Left renal pelvis (tissue), 4 donors: ENCODE measurements around the gene TMTC1. TPM values are rescaled to one million over a fixed set of nuclear protein-coding genes. Genes with fewer than 3 reads are reported as not detected.

ENCODE experiments used
- DNase-seq, 4 donors: peaks; one replicate each; pipeline ENCODE4 v3.0.0-alpha.2; 2013; ENCODE audit warnings: low read depth in 4 of 4, low spot score in 3 of 4
- polyA plus RNA-seq, 4 donors: library from polyadenylated mRNA; unstranded; fragments of 120-200 nt; gene quantifications; one replicate each; pipeline ENCODE4 v1.2.1, GENCODE V29; 2013; ENCODE audit not compliant: insufficient read length in 4 of 4

The TMTC1 gene
- polyA plus RNA-seq, 4 donors = 23.9 to 91.3 (median 32.5) TPM

DNA sequence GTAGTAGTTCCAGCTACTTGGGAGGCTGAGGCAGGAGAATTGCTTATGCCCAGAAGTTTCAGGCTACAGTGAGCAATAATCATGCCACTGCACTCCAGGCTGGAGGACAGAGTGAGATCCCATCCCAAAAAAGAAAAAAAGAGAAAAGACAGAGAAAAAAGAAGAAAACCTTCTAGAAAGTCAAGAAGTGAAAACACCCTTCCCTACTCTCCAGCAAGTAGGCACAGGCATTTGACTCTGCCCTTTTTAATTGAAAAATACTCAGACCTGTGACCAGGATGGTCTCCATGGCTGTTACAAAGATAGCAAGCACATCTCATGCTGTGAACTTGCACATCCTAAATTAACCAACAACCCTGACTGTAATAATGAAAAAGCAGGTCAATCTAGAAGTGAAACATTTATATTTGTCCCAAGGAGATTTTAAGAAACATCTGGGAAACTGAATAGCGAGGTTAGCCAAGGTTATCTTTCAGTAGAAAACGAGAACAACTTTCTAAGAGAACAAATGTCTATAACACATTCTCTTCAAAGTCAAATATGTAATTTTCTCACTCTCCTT lies 2.0 kb downstream of the TMTC1 start:
- no peak for DNase-seq

DNA sequence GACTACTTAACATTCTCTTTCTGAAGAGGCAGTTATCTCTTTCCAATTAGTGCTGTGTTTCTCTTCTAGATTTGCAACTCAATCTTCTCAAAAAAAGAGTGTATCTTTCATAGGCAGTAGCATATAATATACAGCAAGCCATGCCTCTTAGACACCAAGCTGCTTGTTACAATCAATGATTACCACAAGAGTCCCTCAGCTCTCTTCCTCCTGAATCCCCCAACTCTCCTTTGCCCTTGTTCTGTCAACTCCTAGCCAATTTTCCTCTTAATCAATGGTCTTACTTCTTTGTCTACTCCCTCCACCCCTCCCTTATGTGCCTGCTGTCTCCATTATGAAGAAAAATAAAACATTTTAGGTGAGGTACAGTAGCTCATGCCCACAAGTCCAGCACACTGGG lies 2.6 kb downstream of the TMTC1 start:
- DNase-seq = no peak

DNA sequence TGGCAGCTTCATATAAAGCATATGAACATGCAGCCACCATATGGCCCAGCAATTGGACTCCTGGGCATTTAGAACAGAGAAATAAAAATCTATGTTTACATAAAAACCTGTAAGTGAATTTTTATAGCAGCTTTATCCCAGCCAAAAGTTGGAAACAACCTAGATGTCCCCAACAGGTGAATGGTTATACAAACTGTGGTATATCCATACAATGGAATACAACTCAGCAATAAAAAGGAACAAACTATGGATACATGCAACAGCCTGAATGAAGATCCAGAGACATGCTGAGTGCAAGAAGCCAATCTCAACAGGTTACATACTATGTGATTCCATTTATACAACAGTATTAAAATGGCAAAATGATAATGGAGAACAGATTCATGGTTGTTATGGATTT lies 3.7 kb downstream of the TMTC1 start:
- no peak for DNase-seq

GRCh38 chr12:29778531-29778930 lies 5.2 kb downstream of the TMTC1 start:
- DNase-seq = no peak

- no peak for DNase-seq
These were observed 10.7 kb downstream of the TMTC1 start for GRCh38 chr12:29773076-29773475.

- no peak for DNase-seq
These were observed 12.0 kb downstream of the TMTC1 start for GRCh38 chr12:29771786-29772185.

- no peak for DNase-seq
These were observed 12.6 kb downstream of the TMTC1 start for GRCh38 chr12:29771165-29771564.

GRCh38 chr12:29769162-29769858 lies 14.4 kb downstream of the TMTC1 start:
- DNase-seq = no peak

DNA sequence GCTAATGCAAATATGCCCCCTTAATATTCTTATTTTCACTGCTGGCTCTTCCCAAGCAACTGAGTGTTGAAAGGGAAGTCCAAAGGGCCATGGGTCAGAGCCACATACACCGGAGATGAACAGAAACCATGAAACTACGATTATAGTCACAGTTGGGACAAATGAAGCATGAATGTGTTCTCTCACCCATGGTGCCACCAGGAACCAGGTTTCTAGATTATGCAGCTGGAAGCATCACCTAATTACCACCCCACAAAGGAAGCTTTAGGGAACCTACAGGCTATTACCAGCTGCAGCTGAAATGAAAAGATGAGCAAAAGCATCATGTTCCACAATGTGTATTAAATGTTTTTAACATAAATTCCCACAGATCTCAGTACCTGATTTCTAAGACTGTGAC lies 15.4 kb downstream of the TMTC1 start:
- no peak for DNase-seq

DNA sequence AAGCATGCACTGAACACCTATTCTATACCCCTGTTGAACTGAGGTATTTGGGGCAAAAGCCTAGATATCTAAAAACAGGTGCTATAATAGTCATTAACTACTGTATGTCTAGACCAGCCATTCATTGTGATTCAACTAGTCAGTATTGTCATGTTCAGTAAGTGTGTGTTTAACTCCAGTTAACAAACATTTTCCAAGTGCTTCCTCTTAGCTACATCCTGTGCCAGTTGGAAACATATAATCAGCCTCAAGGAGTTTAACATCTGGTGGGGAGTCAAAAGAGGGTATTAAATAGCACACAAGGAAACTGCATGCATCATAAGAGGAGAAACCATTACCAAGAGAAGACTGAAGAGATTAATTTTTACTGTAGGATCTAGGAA lies 20.4 kb downstream of the TMTC1 start:
- no peak for DNase-seq

DNA sequence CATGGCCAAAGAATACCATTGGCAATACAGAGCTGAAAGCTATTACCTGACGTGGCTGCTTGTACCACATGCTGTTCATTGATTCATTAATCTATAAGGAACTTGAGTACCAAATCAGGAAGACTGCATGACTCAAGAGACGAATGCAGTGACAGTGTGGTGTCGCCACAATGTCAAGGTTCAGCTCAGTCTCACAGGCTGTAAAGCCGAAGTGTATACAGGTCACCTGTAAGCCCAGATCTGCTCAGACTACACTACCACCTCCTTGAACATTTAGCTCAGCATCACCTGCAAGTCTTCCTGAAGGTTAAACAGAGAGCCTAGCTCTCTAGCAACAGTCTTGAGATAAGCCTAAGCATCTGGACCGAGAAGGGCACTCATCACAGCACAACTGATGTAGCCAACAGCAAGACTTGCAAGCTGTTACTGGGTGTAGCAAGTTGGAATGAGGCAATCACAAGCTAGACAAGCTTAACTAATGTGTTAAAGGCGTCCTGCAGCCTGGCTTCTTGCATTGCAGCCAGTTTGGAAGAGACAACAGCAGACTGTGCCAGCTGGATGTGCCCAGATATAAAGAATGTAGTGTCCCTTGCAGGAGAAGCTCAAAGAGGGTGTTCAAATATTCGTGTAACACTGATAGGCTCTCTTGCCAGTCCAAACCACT lies 21.0 kb downstream of the TMTC1 start:
- no peak for DNase-seq

DNA sequence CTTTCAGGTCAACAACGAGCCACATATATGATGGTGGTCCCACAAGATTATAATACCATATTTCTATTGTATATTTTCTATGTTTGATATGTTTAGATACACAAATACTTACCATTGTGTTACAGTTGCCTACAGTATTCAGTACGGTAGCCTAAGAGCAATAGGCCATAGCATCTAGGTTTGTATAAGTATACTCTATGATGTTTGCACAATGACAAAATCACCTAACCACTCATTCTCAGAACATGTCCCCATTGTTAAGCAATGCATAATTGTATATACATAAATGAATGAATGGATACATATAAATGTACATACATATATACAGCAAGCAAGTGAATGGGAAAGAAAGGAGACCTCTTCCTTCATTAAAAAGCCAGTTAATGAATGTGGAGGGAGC lies 23.8 kb downstream of the TMTC1 start:
- no peak for DNase-seq

DNA sequence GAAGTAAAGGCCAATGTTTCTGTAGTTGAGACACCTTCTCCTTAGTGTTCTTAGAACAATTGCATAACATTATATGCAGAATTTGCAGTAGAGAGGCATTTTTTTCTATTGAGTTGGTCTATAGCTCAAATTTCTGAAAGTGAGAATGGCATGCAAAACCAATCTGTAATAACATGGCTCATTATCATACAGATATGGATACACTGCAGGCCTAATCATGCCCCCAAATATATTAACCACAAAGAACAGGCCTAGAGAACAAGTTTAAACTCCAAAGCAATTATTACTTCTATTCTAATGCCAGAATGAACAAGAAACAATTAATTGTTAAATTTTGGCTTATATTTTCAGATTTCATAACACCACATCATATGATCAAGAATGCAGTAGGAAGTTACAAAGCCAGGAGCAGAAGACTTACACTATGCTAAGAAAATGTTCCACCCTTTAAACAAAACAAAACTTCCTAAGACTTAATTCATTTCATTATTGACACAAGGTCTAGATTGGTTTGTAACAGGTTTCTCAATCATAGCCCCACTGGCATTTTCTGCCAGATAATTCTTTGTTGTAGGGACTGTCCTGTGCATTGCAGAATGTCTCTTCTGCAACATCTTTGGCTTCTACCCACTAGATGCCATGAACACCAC lies 26.9 kb downstream of the TMTC1 start:
- no peak for DNase-seq

- no peak for DNase-seq
These were observed 29.2 kb downstream of the TMTC1 start for GRCh38 chr12:29754235-29755189.

- DNase-seq = no peak
These were observed 31.6 kb downstream of the TMTC1 start for GRCh38 chr12:29752121-29752520.

DNA sequence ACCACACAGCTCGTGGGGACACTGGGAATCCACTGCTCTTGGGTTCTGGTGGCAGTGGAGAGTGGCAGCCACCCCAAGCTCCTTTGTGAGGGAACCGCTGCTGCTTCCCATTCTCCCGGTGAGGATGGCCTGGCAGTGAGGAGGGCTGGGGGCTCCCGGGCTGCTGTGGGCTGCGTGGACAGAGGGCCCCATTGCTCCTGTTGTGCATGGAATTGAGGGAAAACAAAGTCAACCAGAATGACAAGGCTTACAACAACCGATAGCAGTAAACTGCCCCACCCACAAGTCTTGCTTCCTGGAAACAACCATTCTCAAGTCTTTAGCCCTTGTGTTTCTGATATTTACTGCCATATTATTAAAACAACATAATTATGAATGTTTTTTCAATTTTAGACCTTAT lies 32.1 kb downstream of the TMTC1 start:
- no peak for DNase-seq

- DNase-seq = no peak
These were observed 32.9 kb downstream of the TMTC1 start for GRCh38 chr12:29750928-29751220.

DNA sequence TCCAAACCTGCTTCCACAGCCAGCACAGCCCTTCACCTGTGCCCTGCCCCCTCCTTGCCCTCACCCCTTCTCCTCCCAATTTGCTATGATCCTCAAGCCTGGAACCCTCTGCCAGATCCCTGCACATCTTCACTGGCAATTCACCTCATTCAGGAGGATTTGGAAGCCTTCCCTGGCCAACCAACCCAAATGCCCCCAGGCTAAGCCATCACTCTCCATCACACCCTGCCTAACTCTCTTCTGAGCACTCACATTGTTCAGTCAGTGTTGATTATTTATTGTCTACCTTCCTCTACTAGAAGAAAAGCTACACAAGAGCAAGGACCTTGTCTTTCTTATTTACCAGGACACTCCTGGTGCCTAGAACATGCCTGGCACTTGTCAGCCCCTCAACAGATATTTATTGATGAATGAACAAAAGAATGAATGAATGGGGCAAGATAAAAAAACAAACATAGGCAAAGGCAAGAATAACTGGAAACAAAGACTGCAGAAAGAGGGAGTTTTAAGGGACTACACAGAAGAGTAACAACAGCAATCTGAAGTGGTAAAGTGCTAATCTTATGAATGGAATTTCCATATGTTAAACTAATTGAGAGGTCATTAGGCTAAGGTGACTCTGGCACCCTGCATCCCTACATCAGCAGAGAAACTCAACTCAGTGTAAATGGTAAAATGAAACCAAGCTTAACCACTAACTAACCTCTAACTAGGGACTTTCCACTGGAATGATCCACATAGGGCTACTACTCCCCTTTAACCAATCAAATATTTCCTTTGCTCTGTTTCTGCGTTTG lies 33.4 kb downstream of the TMTC1 start:
- no peak for DNase-seq

- no peak for DNase-seq
These were observed 39.4 kb downstream of the TMTC1 start for GRCh38 chr12:29744365-29744764.

DNA sequence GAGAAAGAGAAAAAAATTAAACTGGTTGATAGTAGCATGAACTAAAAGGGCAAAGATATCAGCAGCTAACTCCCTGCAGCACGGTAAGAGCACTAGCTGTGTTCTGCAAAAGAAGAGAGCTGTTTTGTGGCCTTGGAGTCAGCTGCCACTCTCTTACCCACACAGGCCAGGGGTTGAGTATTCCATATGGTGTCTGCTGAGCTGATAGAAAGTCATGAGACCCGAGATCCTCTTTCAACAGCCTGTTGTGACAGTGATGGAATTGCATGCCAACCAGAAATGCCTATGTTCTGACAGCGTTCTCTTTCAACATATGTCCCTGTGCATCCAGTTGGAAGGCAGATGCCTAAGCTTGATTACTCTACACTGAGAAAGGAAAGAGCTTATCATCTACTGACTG lies 39.9 kb downstream of the TMTC1 start:
- DNase-seq = no peak
